GM13976 (cell line): Measurements from ENCODE around the gene PHEX.

ENCODE experiments used
- DNase-seq: peaks from one replicate; pipeline ENCODE4 v3.0.0; 2012; ENCODE audit warnings: low spot score
- in situ Hi-C: fragments of 300-500 bp; cut with MboI; formaldehyde crosslinking; loops from one replicate; pipeline ENCODE4 v1.12.0; 2022; ENCODE audit warnings: low sequenced_read_pairs, mixed read lengths, inconsistent platforms; ENCODE audit not compliant: unreplicated experiment
- TF ChIP-seq, protein P1 (sequence below): IDR thresholded peaks from 2 replicates; pipeline ENCODE4 v1.5.1; 2012; ENCODE audit warnings: borderline replicate concordance, mild to moderate bottlenecking; ENCODE audit not compliant: insufficient read depth; ENCODE audit errors: extremely low read depth, missing control alignments, control extremely low read depth

Gene PHEX

DNA sequence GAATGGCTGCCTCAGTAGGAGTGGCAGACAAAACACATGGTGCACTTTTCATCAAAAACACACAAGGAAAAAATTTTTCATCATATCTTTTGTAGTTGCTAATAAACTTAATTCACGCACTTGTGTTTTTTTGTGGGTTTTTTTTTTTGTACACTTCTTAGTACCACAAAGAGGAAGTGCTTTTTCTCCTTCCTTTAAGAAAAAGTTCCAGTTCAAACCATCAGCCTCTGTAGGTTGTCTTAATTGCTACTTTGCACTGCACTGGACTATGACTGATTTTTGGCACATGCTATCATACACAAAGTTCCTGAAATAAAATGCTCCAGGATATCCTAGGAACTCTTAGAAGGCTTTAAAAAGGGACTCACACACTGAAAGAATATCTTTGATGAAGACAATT lies at the start of gene PHEX:
Gene PHEX, plus strand, starts transcription at position 242 of the 400 bp plus-strand sequence. CDS start 681 bp downstream, outside the sequence.
- in situ Hi-C loops = no loop called here
- TF ChIP-seq, protein P1, sequence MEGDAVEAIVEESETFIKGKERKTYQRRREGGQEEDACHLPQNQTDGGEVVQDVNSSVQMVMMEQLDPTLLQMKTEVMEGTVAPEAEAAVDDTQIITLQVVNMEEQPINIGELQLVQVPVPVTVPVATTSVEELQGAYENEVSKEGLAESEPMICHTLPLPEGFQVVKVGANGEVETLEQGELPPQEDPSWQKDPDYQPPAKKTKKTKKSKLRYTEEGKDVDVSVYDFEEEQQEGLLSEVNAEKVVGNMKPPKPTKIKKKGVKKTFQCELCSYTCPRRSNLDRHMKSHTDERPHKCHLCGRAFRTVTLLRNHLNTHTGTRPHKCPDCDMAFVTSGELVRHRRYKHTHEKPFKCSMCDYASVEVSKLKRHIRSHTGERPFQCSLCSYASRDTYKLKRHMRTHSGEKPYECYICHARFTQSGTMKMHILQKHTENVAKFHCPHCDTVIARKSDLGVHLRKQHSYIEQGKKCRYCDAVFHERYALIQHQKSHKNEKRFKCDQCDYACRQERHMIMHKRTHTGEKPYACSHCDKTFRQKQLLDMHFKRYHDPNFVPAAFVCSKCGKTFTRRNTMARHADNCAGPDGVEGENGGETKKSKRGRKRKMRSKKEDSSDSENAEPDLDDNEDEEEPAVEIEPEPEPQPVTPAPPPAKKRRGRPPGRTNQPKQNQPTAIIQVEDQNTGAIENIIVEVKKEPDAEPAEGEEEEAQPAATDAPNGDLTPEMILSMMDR = no peak
- no peak for DNase-seq

DNA sequence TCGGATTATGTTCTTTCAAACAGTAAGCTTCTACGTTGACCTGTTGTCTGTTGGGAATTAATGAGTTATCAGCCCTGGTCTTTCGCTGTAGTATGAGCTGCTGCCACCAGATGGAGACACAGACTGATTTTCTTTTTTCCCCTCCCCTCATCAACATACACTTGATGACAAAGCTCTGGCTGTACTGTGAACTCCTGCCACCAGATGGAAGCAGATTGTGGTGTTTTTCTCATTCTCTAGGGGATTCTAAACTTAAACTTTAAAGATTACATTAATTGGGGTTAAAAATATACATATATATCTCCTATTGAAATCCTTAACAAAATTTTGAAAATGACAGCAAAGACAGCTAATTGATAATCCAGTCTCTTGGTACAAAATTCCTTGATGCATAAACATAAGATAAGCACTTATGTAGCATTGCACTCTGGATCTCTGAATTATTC lies 46.8 kb upstream of the PHEX start:
- DNase-seq = peak; percentile 73
- TF ChIP-seq, protein P1 = peak; percentile 71
- in situ Hi-C loops = loop anchor here (10.0 to 25.0 kb wide), 2 partner anchors 202 to 759 kb away; no protein-coding TSS in a partner anchor

DNA sequence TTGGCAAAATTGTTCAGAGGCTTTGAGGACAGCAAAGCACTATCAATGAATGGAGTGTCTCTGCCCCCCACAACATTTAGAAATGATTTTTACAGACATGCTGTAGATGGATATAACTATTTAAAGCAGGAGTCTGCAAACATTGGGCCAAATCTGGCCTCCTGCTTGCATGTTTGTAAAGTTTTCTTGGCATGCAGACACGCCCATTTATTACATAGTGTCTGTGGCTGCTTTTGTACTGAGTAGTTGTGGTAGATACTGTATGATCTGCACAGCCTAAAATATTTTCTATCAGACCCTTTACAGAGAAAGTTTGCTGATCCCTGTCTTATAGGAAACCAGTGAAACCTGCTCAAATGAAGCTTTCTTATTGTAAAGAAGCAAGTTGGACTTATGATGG lies 45.5 kb upstream of the PHEX start:
- TF ChIP-seq, protein P1 = no peak
- in situ Hi-C loops = loop anchor here (10.0 to 25.0 kb wide), 2 partner anchors 201 to 758 kb away; no protein-coding TSS in a partner anchor
- DNase-seq = no peak

DNA sequence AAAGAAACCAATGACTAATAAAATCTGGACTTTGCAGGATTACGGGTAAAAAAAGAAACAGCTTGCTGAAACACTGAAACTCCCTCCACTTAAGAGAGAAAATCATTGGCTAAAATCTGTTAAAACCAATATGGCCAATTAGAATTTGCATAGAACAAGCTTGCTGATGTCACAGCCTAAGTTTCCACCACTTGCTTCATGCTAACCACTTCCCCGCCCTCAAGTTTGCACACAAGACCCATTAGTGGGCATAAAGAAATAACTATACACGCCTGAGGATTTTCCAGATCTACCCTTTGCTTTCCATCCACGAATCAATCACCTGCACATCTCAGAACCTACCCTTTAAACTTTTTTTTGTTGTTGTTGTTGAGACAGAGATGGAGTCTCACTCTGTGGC lies 42.7 kb upstream of the PHEX start:
- in situ Hi-C loops = loop anchor here (10.0 to 25.0 kb wide), 2 partner anchors 198 to 755 kb away; no protein-coding TSS in a partner anchor
- TF ChIP-seq, protein P1 = no peak
- peak; percentile 42 for DNase-seq

DNA sequence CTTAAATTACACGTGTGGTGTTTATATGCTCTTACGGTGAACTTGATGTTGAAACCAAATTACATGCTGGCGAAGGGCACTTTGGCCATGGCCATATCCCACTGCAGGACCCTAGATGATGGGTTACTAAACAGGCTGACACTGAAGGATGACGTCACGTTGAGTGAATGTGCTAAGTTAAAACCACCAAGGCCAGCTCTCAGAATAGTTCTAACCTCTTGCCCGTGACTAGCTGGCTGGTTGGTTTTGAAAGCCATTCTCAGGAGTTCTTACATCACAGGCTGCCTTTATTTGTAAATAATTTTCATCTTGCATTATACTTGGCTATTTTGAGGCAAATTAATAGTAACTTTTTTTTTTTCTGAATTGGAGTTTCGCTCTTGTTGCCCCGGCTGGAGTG lies 41.3 kb upstream of the PHEX start:
- DNase-seq = no peak
- TF ChIP-seq, protein P1 = no peak
- in situ Hi-C loops = loop anchor here (25.0 kb wide), 1 partner anchor 196 kb away; no protein-coding TSS in a partner anchor

DNA sequence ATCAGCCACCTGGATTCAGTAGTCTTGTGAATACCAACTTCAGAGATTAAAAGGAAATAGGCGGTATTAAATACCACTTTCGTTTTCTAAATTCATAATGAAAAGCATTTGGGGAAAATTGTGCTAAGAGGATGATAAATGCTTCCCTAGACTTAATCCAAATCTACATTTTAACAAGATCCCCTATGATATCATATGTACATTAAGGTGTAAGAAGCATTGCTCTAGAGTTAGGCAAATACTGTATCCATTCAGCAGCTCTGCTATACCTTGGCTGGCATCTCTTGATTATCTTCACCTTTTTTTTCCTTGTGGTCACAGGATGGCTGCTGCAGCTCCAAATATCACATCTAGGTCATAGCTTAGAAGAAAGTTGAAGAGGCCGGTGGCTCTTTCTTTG lies 40.6 kb upstream of the PHEX start:
- in situ Hi-C loops = loop anchor here (25.0 kb wide), 1 partner anchor 196 kb away; no protein-coding TSS in a partner anchor
- no peak for DNase-seq
- TF ChIP-seq, protein P1 = no peak
